Body of pancreas (tissue), 4 donors: Measurements from ENCODE around the gene LIN7A.

Source experiments
- CTCF ChIP-seq, 7 experiments: fragments of 450-650 bp in 4 of 7; fragments of 200-600 bp in 3 of 7; sonication (generic) in 3 of 7; IDR thresholded peaks; one replicate each; pipeline ENCODE4 v1.5.1; 2016 to 2019; ENCODE audit warnings: antibody characterized with exemption in 7 of 7
- POLR2A ChIP-seq, 3 donors: fragments of 450-650 bp; IDR thresholded peaks; one replicate each; pipeline ENCODE4 v1.6.1; 2016; ENCODE audit warnings: antibody characterized with exemption in 3 of 3, mild to moderate bottlenecking in 2 of 3

DNA sequence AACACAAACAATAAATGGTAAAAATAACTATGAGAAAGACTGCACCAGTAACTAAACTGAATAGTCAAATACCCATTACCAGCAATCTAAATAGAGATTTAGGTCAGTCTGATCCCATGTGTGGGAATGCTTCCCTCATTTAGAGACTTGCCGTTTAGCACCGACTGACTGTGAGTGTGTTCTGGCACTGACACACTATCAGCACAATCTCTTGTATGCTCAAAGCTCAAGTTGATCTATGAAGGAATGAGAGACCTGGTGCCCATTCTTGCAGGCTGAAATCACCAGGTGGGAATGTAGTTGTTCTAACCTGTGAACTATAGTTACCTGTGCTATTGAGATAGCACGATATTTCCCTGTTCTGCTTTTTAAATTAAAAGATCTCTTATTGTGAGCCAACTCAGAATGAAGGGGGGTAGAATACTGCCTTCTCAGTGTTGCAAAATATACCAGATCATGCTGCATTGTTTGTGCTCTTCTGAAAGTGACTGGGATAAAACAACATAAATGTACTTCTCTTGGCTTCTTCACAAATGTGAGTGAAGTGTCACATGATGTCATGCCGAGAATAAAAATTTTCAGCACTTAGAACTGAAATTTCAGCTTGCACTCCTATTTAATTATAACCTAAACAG, 99.6 kb downstream of the LIN7A start:
- no peak for TF ChIP-seq CTCF (IDR thresholded peaks at IDR 0.05)
- no peak for TF ChIP-seq POLR2A (IDR thresholded peaks at IDR 0.05)
